NCI-H510A treated with DMSO at 0.1 percent for 48 hours (cell line): ENCODE measurements around the gene APLP1.
"Not testable (repeated sequence)": the region's sequence is repeated elsewhere in the genome, so short reads cannot be mapped to it uniquely, and the experiment has no call there.

Experiments used
- DNase-seq: peaks from one replicate; lab custom pipeline; 2025; lab: John Stamatoyannopoulos, UW

APLP1 gene

DNA sequence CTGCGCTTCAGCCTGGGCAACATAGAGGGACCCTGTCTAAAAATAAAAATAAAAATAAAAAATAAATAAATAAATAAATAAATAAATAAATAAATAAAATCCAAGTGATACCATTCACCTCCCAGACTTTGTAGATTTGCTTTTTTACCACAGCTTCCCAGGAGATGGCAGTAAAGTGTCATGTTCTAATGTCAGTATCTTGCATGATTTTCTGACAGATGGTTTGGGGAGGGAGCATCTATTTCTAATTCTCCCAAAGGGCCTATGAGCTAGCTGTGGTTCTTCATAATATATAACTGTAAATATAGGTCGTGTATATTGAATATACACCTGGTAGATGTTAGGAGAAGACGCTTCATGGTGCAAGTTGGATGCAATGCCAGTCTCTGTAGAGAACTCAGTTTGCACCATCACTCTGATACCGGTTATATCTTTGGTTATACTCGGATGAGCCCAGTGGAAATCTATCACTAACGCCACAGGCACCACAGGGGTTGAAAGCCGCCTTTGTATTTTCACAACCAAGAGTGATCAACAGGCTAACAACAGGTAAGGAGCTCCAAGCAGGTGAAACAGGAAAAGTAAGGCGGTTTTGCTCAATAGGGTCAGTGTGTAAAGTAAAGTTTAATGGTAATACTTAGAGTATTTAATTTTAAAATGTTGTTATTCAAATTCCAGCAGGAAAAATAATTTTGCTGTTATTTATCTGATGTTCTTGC lies 13.9 kb downstream of the APLP1 start:
- peak; percentile 76 for DNase-seq

DNA sequence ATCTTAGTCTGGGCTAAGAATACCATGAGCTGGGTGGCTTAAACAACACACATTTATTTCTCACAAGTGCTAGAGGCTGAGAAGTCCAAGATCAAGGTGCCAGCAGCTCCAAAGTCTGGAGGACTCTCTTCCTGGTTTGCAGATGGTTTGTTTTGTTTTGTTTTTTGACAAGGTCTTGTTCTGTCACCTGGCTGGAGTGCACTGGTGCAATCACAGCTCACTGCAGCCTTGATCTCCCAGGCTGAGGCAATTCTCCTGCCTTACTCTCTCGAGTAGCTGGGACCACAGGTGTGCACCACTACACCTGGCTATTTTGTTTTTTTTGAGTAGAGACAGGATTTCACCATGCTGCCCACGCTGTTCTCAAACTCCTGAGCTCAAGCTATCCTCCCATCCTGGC lies 15.5 kb downstream of the APLP1 start:
- no peak for DNase-seq

DNA sequence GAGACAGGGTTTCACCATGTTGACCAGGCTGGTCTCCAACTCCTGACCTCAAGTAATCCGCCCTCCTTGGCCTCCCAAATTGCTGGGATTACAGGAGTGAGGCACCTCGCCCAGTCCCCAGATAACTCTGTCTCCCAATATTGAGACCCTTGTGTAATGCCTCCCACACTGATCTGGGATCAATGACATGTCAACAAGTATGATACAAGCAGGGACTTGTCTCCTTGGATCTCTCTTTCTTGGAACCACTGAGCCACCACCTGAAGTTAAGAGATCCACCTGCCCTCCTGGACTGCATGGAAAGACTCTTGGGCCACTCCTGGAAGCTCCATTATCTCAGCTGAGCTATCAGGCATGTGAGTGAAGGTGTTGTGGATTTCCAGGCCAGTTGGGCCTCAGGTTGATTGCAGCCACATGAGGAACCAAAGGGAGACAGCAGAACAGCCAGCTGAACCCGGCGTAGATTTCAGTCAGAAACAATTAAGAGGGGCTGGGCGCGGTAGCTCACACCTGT lies 16.9 kb downstream of the APLP1 start:
- no peak for DNase-seq

DNA sequence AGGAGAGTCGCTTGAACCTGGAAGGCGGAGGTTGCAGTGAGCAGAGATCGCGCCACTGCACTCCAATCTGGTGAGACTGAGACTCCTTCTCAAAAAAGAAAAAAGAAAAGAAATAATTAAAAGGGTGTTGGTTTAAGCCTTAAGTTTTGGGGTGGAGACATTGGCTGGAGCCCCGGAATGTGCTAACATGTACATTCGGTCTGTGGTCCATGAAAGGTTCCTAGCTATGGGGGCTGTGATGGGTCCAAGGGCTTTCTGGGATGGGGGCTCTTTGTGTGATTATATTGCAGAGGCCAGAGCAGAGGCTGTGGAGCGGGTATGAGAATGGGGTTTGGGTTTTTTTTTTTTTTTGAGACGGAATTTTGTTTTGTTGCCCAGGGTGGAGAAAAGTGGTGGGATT lies 17.5 kb downstream of the APLP1 start:
- no peak for DNase-seq

DNA sequence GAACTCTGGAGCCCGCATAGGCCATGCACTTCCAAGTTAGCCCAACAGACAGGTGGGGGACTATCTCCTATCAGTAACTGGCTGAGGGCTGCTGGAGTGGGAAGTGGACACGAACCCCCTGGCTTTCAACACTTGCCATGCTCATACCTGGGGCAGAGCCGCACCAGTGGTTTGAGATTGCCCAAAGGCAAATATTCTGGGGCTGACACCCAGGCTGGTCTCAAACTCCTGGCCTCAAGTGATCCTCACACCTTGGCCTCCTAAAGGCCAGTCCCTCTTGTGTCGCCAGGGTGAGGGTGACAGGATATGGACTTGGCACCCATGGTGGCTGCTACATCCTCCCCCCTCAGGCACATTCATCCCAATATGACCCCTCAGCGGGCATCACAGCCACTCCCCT lies 18.8 kb downstream of the APLP1 start:
- DNase-seq, result no peak

DNA sequence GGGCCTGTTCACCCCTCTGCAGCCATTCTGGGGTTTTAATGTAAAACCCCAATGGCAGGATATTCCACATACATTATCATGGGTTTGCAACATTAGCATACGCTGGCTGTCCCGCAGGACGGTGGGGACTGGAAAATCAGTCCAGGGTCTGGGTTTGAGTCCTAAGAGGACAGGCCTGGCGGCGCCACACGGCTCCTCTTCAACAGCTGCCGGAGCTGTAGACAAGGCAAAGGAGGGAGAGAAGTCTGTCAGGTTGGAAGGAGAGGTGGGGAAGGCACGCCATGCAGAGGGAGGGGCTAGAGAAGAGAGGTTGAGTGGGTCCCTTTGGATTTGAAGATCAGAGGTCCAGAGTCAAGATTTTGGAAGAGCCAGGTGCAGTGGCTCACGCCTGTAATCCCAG lies 20.0 kb downstream of the APLP1 start:
- no peak for DNase-seq

DNA sequence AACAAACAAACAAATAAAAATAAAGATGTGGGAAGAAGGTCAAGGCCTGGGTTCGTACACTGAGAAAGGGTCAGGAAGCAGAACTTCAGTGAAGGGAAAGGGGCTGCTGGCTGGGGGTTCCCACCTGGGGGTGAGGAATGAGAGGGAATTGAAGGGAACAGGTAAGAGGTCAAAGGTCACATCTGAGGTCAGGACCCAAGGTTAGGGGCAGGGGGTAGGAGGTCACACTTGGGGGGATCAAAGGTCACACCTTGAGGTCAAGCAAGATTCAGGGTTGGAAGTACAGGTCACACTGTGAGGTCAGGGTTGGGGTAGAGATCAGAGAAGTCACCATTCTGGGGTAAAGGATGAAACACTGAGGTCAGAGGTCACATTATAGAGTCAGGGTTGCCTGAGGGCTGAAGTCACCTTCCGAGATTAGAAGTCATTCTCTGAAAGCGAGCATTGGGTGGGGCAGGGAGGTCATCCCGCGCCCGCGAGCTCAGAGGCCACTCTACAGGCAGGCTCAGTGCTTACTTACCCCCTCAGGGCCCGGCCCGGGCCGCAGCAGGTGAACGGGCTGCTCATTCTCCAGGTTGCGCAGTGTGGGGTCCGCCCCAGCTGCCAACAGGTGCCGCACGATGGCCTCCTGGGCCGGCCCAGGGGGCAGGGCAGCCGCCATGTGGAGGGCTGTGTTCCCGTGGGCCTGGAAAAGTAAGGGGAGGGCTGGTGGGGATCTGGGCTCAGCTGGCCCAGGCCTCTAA lies 21.2 kb downstream of the APLP1 start:
- DNase-seq, result no peak

DNA sequence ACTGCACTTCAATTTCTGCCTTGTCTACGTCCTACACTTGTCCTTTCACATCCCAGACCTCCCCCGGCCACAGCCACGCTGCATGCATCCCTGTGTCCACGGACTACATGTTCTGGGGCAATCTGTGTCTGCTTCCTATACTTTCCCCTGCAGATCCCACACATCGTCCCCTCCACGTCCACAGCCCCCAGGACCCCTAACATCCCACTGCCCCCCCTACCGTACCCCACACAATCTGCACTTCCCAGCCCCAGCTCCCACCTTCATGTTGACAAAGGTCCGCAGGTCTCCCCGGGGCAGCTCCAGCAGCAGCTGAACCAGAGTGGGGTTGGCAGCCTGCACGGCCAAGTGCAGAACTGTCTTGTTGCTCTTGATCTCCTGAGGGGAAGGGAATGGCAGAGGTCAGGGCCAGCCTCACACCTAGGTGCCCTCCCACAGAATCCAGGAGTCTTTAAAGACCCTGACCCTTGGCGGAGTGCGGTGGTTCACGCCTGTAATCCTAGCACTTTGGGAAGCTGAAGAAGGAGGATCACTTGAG lies 21.8 kb downstream of the APLP1 start:
- DNase-seq, result no peak

DNA sequence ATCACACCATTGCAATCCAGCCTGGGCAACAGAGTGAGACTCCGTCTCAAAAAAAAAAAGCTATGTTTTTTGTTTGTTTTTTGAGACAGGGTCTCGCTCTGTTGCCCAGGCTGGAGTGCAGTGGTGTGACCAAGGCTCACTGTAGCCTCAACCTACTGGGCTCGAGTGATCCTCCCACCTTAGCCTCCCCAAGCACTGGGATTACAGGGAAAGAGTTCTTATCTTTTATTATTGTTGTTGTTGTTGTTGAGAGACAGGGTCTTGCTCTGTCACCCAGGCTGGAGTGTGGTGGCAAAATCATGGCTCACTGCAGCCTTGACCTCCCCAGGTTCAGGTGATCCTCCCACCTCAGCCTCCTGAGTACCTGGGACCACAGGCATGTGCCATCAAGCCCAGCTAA lies 23.4 kb downstream of the APLP1 start:
- DNase-seq, result not testable (repeated sequence)

DNA sequence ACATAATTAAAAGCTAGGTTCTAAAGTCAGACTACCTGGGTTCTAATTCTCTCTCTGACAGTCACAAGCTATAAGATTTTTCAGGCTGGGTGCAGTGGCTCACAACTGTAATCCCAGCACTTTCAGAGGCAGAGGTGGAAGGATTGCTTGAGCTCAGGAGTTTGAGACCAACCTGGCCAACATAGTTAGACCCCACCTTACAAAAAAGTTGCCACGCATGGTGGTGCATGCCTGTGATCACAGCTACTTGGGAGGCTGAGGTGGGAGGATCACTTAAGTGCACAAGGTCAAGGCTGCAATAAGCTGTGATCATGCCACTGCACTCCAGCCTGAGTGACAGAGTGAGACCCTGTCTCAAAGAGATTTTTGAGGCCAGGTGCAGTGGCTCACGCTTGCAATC lies 26.0 kb downstream of the APLP1 start:
- DNase-seq, result no peak

DNA sequence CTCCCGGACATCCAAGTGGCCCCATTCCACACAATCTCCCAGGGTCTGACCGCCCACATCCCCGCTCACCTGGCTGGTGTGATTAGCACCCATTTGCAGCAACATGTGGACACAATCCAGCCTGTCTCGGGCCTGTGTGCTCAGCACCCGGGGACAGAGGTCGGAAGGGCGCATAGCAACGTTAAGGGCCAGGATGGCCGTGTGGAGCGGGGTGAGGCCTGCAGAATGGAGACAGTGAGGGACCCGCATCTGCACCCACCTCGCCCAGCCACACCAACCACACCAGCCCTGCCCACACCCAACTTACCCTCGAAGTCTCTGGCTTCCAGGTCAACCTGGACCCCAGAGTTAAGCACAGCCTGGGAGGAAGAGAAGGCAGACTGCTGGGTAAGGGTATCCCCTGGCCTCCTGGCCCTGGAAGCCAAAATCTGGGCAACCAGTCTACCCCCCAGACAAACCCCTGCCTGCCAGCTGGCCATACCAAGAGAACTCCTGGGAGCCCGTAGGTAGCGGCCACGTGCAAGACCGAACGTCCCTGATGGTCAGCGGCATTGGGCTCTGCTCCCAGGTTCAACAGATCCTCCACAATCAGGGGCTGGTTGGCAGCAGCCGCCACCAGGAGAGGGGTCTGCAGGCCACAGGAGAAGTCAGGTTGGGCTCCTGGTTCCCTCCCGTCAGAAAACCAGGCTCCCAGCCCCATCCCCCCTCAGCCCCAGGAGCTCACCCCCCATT lies 27.7 kb downstream of the APLP1 start:
- no peak for DNase-seq

DNA sequence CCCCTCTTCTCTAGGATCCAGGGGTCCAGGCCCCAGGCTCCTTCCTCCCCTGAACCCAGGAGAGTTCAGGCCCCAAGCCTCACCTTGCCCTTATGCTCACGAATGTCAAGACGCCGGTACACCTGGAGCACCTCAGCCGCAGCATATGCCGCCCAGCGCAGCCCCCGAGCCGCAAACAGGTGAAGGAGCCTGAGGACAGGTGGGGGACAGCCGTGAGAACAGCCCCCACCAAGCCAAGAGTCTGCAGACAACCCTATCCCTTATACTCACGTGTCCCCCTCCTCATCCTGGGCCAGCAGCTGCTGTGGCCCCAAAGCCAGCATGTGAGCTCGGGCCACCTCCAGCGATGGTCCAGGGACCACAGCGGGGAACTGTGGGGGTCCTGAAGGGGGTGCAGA lies 28.3 kb downstream of the APLP1 start:
- no peak for DNase-seq

DNA sequence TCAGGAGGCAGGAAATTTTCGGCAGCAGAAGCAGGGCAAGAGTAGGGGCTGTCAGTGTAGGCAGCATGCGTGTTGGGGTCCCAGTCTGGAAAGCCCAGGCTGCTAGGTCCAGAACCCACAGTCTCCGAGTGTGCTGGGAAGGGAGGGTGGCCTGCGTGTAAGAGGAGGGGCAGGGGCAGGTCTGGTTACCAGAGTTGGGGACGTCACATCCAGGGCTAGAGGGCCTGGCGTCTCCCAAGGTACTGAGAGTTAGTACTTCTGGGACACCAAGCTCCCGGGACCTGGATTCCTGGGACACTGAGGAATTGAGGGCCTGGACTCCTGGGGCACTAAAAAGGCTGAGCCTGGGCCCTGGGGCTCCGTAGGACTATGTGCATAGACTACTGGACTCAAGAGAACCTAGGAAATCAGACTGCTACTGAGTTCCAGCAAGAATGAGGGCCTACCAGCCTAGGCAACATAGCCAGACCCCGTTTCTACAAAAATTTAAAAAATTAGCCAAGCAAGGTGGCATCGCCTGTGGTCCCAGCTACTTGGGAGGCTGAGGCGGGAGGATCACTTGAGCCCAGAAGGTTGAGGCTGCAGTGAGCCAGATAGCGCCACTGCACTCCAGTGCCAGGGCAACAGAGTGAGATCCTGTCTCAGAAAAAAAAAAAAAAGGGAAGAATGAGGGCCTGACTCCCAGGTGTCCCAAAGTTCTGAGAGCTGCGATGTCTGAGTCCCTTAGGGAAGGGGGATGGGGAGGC lies 29.5 kb downstream of the APLP1 start:
- no peak for DNase-seq

DNA sequence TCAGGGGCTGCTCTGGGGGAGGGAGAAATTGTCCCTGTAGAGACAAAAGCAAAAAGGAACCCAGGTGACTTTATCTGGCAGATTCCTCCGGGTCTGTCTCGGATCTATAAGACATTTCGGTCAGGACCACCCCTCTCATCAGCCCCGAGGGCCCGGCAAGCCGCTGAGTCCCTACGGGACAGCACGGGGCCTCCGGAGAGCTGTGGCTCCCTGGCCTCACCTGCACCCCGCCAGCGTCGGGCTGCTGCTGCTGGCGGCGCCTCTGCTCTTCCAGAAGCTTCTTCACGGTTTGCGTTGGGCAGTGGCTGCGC lies 30.1 kb downstream of the APLP1 start:
- no peak for DNase-seq

DNA sequence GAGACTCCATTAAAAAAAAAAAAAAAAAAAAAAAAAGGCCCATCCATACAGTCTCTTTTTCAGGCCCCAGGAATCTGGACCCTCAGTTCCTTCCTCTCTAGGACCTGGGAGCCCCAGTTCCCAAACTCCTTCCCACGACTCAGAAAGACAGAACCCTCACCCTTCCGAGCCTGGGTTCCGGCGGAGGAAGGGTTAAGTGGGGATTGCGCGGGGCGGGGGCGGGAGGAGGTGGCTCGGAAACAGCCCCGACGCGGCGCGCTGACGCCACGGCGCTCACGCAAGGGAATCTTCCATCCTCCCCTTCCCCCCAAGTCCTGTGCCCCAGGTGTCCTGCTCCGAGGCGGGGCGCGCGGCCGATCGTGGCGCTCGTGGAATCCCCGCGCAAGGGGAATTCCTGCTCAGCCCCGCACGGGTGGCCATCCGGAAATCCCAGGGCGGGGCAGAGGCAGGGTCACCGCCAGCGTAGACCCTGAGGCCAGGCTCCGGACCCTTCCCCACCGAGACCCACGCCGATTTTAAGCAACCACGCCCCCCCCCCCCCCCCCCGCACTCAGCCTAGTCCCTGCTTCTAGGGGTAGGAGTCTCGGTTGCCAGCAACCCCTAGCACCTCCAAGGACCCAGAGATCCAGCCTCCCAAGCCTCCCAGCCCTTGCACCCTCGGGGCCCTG lies 31.3 kb downstream of the APLP1 start:
- peak; percentile 34 for DNase-seq

DNA sequence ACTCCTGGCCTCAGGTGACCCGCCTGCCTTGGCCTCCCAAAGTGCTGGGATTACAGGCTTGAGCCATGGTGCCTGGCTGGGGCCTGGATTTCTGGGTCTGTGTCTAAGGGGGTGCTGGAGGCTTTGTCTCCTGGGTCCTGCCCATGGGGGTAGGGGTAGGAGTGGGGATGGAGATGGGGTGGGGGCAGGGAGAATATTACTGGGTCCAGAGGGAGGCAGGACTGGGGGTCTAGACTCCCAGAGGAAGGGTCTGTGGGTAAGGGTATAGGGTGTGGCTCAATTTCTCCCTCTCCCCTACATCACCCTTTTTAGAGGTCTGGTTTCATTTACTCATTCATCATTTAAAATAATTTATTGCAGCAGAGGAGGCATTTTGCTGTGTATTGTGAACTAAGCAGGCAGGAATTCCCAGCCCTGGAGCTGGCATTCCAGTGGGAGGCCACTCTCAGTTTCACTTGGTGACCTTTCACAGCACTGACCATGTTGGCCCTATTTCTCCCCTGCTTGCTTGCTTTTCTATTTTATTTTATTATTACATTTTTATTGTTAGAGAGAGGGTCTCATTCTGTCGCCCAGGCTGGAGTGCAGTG lies 32.8 kb downstream of the APLP1 start:
- DNase-seq, result no peak

DNA sequence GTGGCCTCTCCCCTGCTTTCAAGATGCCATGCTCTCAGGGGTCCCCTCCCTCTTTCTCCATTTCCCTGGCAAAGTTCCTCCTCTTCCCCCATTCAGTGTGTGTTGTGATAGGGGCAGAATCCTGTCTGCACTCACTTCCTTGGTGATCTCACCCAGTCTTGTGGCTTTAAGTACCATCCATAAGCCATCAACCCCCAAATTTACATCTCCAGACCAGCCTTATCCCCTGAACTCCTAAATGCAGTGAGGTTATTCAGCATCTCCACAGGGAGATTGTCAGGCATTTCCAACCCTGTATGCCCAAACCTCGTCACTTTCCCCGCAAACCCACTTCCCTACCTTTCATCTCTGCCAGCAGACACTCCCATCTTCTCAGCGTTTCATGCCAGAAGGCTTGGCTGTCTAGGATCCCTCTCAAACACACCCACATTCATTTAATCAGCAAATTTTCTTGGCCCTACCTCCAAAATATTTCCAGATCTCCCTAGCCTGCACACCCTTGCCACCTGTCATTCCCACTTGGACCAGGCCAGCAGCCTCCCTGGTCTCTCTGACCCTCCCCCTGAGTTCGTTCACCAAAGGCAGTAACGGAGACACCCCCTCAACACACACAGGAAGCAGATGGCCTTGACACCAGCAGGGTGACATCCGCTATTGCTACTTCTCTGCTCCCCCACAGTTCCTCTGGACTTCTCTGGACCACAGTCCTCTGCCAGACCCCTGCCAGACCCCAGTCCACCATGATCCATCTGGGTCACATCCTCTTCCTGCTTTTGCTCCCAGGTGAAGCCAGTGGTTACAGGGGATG lies 33.7 kb downstream of the APLP1 start, which contains the start of gene HCST:
HCST (plus strand) TSS at position 676 of the 808 bp plus-strand sequence; CDS start at position 741, 65 bp downstream.
- DNase-seq, result no peak

DNA sequence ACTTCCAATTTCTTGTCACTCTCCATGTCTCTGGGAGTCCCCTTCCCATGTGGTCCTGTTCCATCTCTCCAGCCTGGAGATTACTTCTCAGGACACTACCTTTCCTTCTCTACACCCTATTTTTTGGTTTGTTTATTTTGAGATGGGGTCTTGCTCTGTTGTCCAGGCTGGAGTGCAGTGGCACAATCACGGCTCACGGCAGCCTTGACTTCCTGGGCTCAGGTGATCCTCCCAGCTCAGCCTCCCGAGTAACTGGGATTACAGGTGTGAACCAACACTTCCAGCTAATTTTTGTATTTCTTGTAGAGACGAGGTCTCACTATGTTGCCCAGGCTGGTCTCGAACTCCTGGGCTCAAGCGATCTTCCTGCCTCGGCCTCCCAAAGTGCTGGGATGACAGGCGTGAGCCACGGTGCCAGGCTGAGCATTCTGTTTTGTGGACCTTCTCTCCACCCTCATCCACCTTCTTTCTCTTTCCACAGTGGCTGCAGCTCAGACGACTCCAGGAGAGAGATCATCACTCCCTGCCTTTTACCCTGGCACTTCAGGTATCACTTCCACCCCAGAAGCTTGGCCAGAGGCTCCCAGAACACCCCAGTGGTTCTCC lies 34.6 kb downstream of the APLP1 start:
- no peak for DNase-seq

DNA sequence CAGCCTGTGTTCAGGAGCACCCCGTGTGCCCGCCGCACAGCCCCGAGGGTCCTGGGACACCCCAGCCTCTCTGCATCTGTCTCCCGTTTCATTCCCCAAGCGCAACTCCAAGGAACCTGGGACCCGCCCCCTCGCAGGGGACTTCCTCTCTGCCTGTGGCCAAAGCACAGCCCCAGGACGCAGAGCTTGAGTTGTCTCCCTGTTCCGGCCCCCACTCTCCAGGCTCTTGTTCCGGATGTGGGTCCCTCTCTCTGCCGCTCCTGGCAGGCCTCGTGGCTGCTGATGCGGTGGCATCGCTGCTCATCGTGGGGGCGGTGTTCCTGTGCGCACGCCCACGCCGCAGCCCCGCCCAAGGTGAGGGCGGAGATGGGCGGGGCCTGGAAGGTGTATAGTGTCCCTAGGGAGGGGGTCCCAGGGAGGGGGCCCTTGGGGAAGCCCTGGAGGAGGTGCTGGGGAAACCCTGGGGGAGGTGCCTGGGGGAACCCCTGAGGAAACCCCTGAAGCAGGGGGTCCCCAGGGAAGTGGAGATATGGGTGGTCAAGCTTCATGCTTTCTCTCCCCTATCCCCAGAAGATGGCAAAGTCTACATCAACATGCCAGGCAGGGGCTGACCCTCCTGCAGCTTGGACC lies 35.3 kb downstream of the APLP1 start:
- DNase-seq, result peak; percentile 70
